KG1 (cell line): Measurements from ENCODE around the gene IL6ST.
"Not testable (repeated sequence)": the region's sequence is repeated elsewhere in the genome, so short reads cannot be mapped to it uniquely, and the experiment has no call there.

Experiments
- DNase-seq: peaks from one replicate; lab custom pipeline; 2025; lab: John Stamatoyannopoulos, UW

Gene IL6ST

GRCh38 chr5:56003679-56004078 is 8.9 kb upstream of the IL6ST start:
- no peak for DNase-seq

- no peak for DNase-seq
Measured at GRCh38 chr5:56003179-56003578, 8.4 kb upstream of the IL6ST start.

- no peak for DNase-seq
Measured at GRCh38 chr5:56002303-56002702, 7.5 kb upstream of the IL6ST start.

- DNase-seq, result not testable (repeated sequence)
Measured at GRCh38 chr5:56000221-56000620, 5.5 kb upstream of the IL6ST start.

GRCh38 chr5:55998966-55999365 is 4.2 kb upstream of the IL6ST start:
- DNase-seq, result no peak

- DNase-seq, result no peak
Measured at GRCh38 chr5:55997742-55998351, 3.1 kb upstream of the IL6ST start.

- peak; percentile 97 for DNase-seq
Measured at GRCh38 chr5:55994998-55995914, 493 bp upstream of the IL6ST start.

- DNase-seq, result no peak
Measured at GRCh38 chr5:55993731-55994494, 850 bp downstream of the IL6ST start.

GRCh38 chr5:55993013-55993412 is 1.8 kb downstream of the IL6ST start:
- DNase-seq, result no peak

- DNase-seq, result no peak
Measured at GRCh38 chr5:55991768-55992486, 2.8 kb downstream of the IL6ST start.

- not testable (repeated sequence) for DNase-seq
Measured at GRCh38 chr5:55990895-55991294, 3.9 kb downstream of the IL6ST start.

GRCh38 chr5:55989860-55990259 is 4.9 kb downstream of the IL6ST start:
- no peak for DNase-seq

- no peak for DNase-seq
Measured at GRCh38 chr5:55988979-55989638, 5.7 kb downstream of the IL6ST start.

GRCh38 chr5:55988428-55988827 is 6.3 kb downstream of the IL6ST start:
- not testable (repeated sequence) for DNase-seq

- DNase-seq, result no peak
Measured at GRCh38 chr5:55986931-55987330, 7.8 kb downstream of the IL6ST start.

- DNase-seq, result no peak
Measured at GRCh38 chr5:55985181-55985580, 9.6 kb downstream of the IL6ST start.

GRCh38 chr5:55983986-55984385 is 10.8 kb downstream of the IL6ST start:
- DNase-seq, result no peak

GRCh38 chr5:55982957-55983381 is 11.8 kb downstream of the IL6ST start:
- DNase-seq, result no peak

- no peak for DNase-seq
Measured at GRCh38 chr5:55973296-55973695, 21.5 kb downstream of the IL6ST start.

- no peak for DNase-seq
Measured at GRCh38 chr5:55969956-55970355, 24.8 kb downstream of the IL6ST start.

- DNase-seq, result no peak
Measured at GRCh38 chr5:55966284-55966683, 28.5 kb downstream of the IL6ST start.
